GM19397 (cell line): Measurements from ENCODE around the gene GPANK1.

Experiments used
- ATAC-seq: cut with Tn5 transposase; IDR thresholded peaks from one replicate; pipeline ENCODE4 v1.9.1; 2021; ENCODE audit warnings: mild to moderate bottlenecking, moderate library complexity; ENCODE audit not compliant: unreplicated experiment

Gene GPANK1

DNA sequence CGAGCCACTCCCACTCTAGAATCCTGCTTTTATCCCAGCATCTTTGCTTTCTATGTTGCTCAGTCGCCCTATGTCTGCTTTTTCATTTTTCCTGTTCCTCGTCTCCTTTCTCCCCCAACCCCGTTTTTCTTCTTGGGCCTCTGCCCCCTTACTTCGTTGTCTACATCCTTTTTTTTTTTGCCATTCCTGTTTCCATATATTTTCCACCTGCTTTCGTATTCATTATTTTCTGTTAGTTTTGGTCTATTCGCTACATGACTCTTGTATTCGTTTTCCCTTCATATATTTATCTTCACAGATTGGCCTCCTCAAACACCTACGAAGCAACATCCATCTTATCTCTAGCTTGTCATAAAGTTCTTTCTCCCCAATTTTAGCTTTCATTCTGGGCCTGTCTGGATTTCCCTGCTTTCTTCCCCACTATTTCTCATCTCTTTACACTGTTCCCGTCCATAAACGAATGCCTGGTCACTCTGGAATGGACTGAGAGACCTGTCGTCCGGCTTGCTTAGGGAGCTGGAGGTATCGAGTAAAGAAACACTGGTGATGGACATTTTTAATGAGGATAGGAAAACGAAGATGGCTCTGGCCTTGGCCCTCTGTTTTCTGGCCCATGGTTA is 43.4 kb downstream of the GPANK1 start:
- no peak for ATAC-seq

DNA sequence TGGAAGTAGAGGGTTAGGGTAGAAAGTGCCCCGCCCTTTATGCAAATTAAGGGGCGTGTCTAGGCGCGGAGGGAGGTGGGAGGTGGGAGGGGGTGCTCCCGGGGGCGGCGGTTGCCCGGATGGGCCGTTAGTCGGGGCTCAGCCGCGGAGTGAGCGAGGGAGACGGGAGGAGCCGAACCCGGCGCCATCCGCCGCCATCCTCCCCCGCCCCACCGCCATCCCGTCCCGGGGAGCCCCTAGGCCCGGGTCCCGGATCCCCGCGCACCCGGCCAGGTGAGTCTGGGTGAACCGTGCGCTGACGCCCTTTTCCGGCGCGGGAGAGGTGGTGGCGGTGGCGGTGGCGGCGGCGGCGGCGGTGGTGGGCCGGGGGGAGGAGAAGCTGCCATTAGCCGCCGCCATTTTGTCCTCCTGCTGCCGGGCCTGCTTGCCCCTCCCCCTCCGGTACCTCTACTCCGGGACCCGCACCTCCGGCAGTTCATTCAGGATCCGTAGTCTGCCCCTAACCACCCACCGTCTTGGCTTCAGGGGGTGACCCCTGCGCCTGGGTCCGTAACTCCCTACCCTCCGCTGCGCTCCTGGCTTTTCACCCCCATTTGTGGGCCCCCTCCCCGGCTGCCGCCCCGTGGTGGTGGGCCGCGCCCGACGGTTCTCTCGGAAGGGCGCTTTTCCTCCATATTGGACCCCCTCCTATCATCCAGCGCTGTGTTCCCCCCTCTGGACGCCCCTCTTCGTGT is 44.0 kb downstream of the GPANK1 start, which contains the start of gene PRRC2A:
Gene PRRC2A, plus strand, starts transcription at position 130 of the 734 bp plus-strand sequence. CDS start 2,075 bp downstream, outside the sequence.
- peak; percentile 62 for ATAC-seq

DNA sequence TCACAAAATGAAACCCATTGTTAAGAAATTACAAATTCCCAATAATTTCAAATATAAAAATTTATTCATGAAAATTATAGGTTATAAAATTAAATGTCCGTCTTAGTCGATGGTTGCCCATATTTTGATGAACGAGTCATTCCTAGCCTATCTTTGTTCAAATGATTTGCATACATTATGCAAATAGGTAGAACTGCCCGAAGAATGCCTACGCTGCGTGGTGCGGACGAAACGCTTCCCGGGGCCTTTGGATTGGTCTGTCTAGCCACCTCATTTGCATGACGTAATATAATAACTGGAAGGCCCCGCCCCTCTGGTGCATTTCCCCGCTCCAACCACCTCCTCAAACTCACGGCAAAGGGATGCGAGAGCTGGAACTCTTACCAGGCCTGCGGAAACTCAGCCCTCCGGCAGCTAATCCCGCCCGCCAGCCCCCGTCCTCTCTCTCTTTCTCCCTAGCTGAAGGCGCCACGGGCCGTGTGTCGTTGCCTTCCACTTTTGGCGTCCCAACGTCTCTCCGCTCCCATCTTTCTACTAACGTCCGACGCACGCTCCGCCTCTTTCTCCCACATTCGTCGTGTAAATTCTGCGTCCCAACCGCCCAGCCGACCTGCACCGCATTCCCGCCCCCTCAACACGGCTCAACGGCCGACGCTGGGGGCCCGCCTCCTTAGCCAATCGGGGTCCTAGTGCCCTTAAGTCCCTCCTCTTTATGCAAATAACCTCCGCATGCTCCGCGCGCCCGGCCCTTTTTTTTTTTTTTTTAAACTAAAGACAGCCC is 44.8 kb downstream of the GPANK1 start:
- peak; percentile 81 for ATAC-seq

DNA sequence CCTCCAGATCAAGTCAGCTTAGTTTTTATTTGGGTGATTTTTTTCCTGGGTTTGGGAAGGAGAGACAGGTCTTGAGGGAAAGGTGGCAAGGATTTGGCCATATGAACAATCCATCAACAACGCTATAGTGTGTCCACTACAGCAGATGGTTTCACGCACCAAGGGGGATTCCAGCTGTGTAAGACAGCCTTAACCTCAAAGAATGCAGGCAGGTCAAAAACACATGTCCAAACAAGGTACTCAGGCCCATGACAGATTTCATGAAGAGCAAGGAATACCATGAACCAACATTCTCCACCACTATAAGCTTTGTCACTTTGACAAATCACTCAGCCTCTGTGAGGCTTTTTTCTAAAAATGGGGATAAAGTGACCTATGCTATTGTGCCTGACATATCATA is 47.8 kb downstream of the GPANK1 start:
- ATAC-seq, result no peak

DNA sequence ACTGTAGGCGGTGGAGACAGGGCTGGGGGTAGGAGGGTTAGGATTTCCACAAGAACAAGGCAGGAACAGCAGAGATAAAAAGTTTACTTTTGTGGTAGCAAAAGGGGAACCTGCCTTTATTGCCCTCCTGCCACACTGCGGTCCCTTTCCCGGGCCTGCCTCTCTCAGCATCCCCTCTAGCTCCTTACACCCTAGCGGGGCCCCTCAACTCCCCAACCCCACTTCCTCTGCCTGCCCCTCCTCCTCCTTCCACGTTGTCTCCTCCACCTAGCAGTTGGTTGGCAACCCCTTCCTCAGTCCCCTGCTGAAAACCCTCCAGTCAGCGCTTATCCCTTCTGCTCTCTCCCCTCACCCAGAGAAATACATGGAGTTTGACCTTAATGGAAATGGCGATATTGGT is 49.0 kb downstream of the GPANK1 start:
- ATAC-seq, result no peak

DNA sequence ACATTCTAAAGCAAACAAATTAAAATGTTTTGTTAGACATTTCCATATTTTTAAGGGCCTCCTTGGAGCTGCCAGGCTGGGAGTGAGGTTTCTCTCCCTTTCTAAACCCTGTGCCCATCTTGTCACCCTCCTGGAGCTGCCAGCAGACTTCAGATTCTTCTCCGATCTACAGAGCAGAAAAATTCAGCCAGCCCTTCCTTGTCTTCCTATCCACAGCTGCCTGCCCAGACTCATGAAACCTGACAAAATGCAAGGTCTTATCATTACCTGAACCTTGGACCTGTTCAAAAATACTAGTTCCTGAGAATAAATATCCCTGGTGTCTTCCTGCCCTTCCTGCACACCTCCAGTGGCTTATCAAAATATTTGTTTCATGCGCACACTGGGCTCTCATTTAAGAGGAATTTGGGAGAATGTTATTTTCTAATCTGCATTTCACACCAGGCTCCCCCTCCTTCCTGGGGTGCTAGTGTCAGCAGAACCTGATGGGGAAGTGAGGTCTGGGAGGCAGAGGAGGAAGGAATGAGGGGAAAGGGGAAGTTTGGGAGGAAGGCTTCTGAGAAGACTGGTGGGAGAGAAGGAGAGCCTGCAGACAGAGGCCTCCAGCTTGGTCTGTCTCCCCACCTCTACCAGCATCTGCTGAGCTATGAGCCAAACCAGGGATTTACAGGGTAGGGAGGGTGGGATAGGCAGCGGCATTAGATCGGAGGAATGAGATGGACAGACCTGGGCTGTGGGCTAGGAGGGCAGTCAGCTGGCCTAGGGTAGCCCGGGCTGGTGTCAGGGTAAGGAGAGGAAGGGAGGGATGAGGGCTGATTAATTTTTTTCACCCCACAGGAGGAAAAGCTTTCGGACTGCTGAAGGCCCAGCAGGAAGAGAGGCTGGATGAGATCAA is 49.9 kb downstream of the GPANK1 start, which contains the start of gene AIF1:
Gene AIF1, plus strand, starts transcription at position 551 of the 895 bp plus-strand sequence. Its CDS starts 96 bp downstream, at position 647.
- no peak for ATAC-seq

DNA sequence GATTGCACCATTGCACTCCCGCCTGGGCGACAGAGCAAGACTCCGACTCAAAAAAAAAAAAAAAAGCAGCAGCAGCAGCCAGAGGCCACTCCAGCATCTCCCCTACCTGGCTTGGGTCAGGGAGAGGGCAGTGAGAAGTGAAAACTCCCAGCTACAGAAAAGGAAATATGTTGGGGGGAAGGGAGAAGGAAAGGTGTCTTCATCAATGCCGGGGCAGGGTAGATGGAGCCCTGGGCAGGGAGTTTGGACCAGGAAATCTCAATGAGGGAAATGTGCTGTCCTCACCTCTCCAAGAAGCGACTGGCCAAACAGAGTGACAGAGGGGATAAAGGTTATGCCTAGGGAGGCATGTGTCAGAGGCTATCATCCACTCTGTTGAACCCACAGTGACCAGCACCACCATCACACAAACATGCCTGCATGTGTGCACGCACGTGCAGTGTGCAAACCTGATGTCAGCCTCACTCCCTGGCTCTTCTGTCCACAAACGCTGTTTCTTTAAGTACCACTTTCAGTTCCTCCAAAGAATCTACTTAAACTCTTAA is 50.6 kb downstream of the GPANK1 start:
- ATAC-seq, result no peak
